HepG2 (cell line): ENCODE results near the gene GJA3. TPM values are rescaled to one million over a fixed set of nuclear protein-coding genes. Genes with fewer than 3 reads are reported as not detected.

Source experiments
- BRD4 ChIP-seq: sonication (generic); formaldehyde crosslinking; IDR thresholded peaks from 2 replicates; pipeline ENCODE4 v1.4.0; 2020; ENCODE audit warnings: missing genetic modification reagents
- FOXA1 ChIP-seq, 2 experiments: fragments of 450-650 bp in 1 of 2; sonication (generic) in 1 of 2; formaldehyde crosslinking in 1 of 2; IDR thresholded peaks; 2 replicates each; pipeline versions ENCODE4 v1.4.0 to v1.6.1; 2016 to 2020; ENCODE audit warnings: missing genetic modification reagents in 1 of 2
- GABPB1 ChIP-seq: IDR thresholded peaks from 2 replicates; pipeline ENCODE4 v1.6.1; 2016; ENCODE audit warnings: mild to moderate bottlenecking, missing genetic modification reagents, moderate library complexity, missing compliant biosample characterization
- HCFC1 ChIP-seq: fragments of 150-350 bp; IDR thresholded peaks from 2 replicates; pipeline ENCODE4 v1.6.1; 2014; ENCODE audit warnings: low read depth, low read length
- HNF4G ChIP-seq, 2 experiments: sonication (generic) in 1 of 2; formaldehyde crosslinking in 1 of 2; IDR thresholded peaks; 2 replicates each; pipeline versions ENCODE4 v1.4.0 to v1.6.1; 2011 to 2020; ENCODE audit warnings: borderline replicate concordance in 2 of 2, low read depth in 2 of 2, mild to moderate bottlenecking in 2 of 2, low read length in 1 of 2, missing genetic modification reagents in 1 of 2, moderate library complexity in 1 of 2
- KLF16 ChIP-seq, 2 experiments: sonication (generic) in 1 of 2; formaldehyde crosslinking in 1 of 2; IDR thresholded peaks; 2 replicates each; pipeline versions ENCODE4 v1.6.1 to v1.8.0; 2016 to 2023; ENCODE audit warnings: missing genetic modification reagents in 2 of 2, missing compliant biosample characterization in 1 of 2
- NBN ChIP-seq: fragments of 450-650 bp; conservative IDR thresholded peaks from 2 replicates; pipeline ENCODE4 v1.6.1; 2017
- NFRKB ChIP-seq: fragments of 450-650 bp; IDR thresholded peaks from 2 replicates; pipeline ENCODE4 v1.6.1; 2017
- SMARCE1 ChIP-seq: fragments of 450-650 bp; IDR thresholded peaks from 2 replicates; pipeline ENCODE4 v1.6.1; 2017; ENCODE audit warnings: borderline replicate concordance
- SP4 ChIP-seq: sonication (generic); formaldehyde crosslinking; IDR thresholded peaks from 2 replicates; pipeline ENCODE4 v1.8.1; 2023; ENCODE audit warnings: mild to moderate bottlenecking, missing genetic modification reagents
- STAG1 ChIP-seq: sonication (generic); formaldehyde crosslinking; IDR thresholded peaks from 2 replicates; pipeline ENCODE4 v1.4.0; 2020; ENCODE audit warnings: missing genetic modification reagents
- ZC3H4 ChIP-seq: sonication (generic); formaldehyde crosslinking; IDR thresholded peaks from 2 replicates; pipeline ENCODE4 v1.4.0; 2020; ENCODE audit warnings: missing genetic modification reagents, borderline replicate concordance
- ZNF180 ChIP-seq: sonication (generic); formaldehyde crosslinking; IDR thresholded peaks from 2 replicates; pipeline ENCODE4 v1.4.0; 2020; ENCODE audit warnings: low read depth, missing genetic modification reagents, borderline replicate concordance
- ZNF282 ChIP-seq: fragments of 450-650 bp; IDR thresholded peaks from 2 replicates; pipeline ENCODE4 v1.6.1; 2018; ENCODE audit not compliant: partially characterized antibody
- ZNF816 ChIP-seq: sonication (generic); formaldehyde crosslinking; IDR thresholded peaks from 2 replicates; pipeline ENCODE4 v1.8.0; 2022; ENCODE audit warnings: missing genetic modification reagents, mild to moderate bottlenecking, borderline replicate concordance
- ZSCAN29 ChIP-seq: sonication (generic); formaldehyde crosslinking; conservative IDR thresholded peaks from 2 replicates; pipeline ENCODE4 v1.4.0; 2020; ENCODE audit warnings: mild to moderate bottlenecking, missing genetic modification reagents
- polyA plus RNA-seq, 8 experiments: library from polyadenylated mRNA; depleted of rRNA in 3 of 8; stranded (reverse) in 7 of 8; unstranded in 1 of 8; fragments of >200 nt; fragmentation: Illumina TruSeq in 4 of 8; extraction: Trizol in 4 of 8; gene quantifications; 2 replicates each; pipeline versions ENCODE4 v1.2.1 to v1.2.3, GENCODE V29; 2011 to 2016; ENCODE audit warnings: low read depth in 4 of 8, missing spikeins in 1 of 8, mixed read lengths in 1 of 8; ENCODE audit not compliant: insufficient read depth in 1 of 8
- total RNA-seq, 5 experiments: library from RNA; depleted of rRNA; stranded (reverse); fragments of >200 nt; fragmentation: Illumina TruSeq; extraction: Trizol; gene quantifications; 2 replicates each; pipeline ENCODE4 v1.2.3, GENCODE V29; 2016; ENCODE audit warnings: low read depth in 1 of 5
- TF ChIP-seq, protein P1 (sequence below): fragments of 450-650 bp; IDR thresholded peaks from 2 replicates; pipeline ENCODE4 v1.6.1; 2016
- TF ChIP-seq, protein P2 (sequence below): sonication (generic); formaldehyde crosslinking; IDR thresholded peaks from 2 replicates; pipeline ENCODE4 v1.8.0; 2022; ENCODE audit warnings: mild to moderate bottlenecking, missing genetic modification reagents, moderate library complexity
- TF ChIP-seq, protein P3 (sequence below): sonication (generic); formaldehyde crosslinking; IDR thresholded peaks from 2 replicates; pipeline ENCODE4 v1.4.0; 2020; ENCODE audit warnings: low read depth, missing genetic modification reagents
- TF ChIP-seq, protein P4 (sequence below): IDR thresholded peaks from 2 replicates; pipeline ENCODE4 v1.6.1; 2012; ENCODE audit warnings: inconsistent platforms
- TF ChIP-seq, protein P5 (sequence below): sonication (generic); formaldehyde crosslinking; IDR thresholded peaks from 2 replicates; pipeline ENCODE4 v1.4.0; 2020; ENCODE audit warnings: mild to moderate bottlenecking, missing genetic modification reagents
- TF ChIP-seq, protein P6 (sequence below): sonication (generic); formaldehyde crosslinking; IDR thresholded peaks from 2 replicates; pipeline ENCODE4 v1.8.0; 2022; ENCODE audit warnings: missing genetic modification reagents, mild to moderate bottlenecking, moderate library complexity, borderline replicate concordance

GJA3 gene
- total and polyA plus RNA-seq, 2 of the 13 experiments (the other 11 are each of a cell fraction or from before 2014, with no cell fraction given) = 0.04 TPM

DNA sequence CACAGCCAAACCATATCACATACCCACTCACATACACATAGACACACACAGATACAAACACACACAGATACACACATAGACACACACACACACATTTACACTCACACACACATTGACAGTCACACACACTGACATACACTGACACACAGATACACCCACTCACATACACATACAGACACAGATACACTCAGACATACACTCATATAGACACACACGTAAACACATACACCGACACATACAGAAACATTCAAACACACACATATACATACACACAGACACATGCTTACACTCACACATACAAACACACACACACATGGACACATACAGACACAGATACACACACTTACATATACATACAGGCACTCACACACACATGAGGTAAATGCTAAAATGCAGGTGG is 30.2 kb downstream of the GJA3 start (continued):
- TF ChIP-seq, protein P1, sequence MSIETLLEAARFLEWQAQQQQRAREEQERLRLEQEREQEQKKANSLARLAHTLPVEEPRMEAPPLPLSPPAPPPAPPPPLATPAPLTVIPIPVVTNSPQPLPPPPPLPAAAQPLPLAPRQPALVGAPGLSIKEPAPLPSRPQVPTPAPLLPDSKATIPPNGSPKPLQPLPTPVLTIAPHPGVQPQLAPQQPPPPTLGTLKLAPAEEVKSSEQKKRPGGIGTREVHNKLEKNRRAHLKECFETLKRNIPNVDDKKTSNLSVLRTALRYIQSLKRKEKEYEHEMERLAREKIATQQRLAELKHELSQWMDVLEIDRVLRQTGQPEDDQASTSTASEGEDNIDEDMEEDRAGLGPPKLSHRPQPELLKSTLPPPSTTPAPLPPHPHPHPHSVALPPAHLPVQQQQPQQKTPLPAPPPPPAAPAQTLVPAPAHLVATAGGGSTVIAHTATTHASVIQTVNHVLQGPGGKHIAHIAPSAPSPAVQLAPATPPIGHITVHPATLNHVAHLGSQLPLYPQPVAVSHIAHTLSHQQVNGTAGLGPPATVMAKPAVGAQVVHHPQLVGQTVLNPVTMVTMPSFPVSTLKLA = peak; percentile 26; the same call in 1 of the 2 replicates
- TF ChIP-seq, protein P2, sequence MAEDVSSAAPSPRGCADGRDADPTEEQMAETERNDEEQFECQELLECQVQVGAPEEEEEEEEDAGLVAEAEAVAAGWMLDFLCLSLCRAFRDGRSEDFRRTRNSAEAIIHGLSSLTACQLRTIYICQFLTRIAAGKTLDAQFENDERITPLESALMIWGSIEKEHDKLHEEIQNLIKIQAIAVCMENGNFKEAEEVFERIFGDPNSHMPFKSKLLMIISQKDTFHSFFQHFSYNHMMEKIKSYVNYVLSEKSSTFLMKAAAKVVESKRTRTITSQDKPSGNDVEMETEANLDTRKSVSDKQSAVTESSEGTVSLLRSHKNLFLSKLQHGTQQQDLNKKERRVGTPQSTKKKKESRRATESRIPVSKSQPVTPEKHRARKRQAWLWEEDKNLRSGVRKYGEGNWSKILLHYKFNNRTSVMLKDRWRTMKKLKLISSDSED (CRISPR knock-in tag) = no peak
- no peak for TF ChIP-seq STAG1 (CRISPR knock-in tag)
- no peak for TF ChIP-seq BRD4 (CRISPR knock-in tag)
- peak; percentile 82 for TF ChIP-seq ZNF282
- 0 out of 2 replicates have a peak, but pooled peaks have one; percentile 14 for TF ChIP-seq NFRKB
- TF ChIP-seq, protein P3, sequence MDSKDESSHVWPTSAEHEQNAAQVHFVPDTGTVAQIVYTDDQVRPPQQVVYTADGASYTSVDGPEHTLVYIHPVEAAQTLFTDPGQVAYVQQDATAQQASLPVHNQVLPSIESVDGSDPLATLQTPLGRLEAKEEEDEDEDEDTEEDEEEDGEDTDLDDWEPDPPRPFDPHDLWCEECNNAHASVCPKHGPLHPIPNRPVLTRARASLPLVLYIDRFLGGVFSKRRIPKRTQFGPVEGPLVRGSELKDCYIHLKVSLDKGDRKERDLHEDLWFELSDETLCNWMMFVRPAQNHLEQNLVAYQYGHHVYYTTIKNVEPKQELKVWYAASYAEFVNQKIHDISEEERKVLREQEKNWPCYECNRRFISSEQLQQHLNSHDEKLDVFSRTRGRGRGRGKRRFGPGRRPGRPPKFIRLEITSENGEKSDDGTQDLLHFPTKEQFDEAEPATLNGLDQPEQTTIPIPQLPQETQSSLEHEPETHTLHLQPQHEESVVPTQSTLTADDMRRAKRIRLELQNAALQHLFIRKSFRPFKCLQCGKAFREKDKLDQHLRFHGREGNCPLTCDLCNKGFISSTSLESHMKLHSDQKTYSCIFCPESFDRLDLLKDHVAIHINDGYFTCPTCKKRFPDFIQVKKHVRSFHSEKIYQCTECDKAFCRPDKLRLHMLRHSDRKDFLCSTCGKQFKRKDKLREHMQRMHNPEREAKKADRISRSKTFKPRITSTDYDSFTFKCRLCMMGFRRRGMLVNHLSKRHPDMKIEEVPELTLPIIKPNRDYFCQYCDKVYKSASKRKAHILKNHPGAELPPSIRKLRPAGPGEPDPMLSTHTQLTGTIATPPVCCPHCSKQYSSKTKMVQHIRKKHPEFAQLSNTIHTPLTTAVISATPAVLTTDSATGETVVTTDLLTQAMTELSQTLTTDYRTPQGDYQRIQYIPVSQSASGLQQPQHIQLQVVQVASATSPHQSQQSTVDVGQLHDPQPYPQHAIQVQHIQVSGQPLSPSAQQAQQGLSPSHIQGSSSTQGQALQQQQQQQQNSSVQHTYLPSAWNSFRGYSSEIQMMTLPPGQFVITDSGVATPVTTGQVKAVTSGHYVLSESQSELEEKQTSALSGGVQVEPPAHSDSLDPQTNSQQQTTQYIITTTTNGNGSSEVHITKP (CRISPR knock-in tag) = no peak
- TF ChIP-seq, protein P4, sequence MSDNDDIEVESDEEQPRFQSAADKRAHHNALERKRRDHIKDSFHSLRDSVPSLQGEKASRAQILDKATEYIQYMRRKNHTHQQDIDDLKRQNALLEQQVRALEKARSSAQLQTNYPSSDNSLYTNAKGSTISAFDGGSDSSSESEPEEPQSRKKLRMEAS = no peak
- no peak for TF ChIP-seq ZNF180 (CRISPR knock-in tag)
- TF ChIP-seq KLF16 (CRISPR knock-in tag; IDR thresholded peaks at IDR 0.05) = no peak
- TF ChIP-seq SP4 = no peak
- 0 out of 2 replicates have a peak, but pooled peaks have one; percentile 30 for TF ChIP-seq FOXA1 (IDR thresholded peaks at IDR 0.05)
- no peak for TF ChIP-seq FOXA1 (CRISPR knock-in tag; IDR thresholded peaks at IDR 0.05)
- no peak for TF ChIP-seq ZNF816 (CRISPR knock-in tag)
- no peak for TF ChIP-seq ZC3H4
- no peak for TF ChIP-seq ZSCAN29 (CRISPR knock-in tag)
- no peak for TF ChIP-seq GABPB1 (CRISPR knock-in tag)
- no peak for TF ChIP-seq HCFC1
- TF ChIP-seq SMARCE1 = no peak
- TF ChIP-seq HNF4G (IDR thresholded peaks at IDR 0.05; ENCODE audit: borderline replicate concordance, low read depth, low read length) = no peak
- no peak for TF ChIP-seq HNF4G (CRISPR knock-in tag; IDR thresholded peaks at IDR 0.05; ENCODE audit: borderline replicate concordance, low read depth)
- TF ChIP-seq, protein P5, sequence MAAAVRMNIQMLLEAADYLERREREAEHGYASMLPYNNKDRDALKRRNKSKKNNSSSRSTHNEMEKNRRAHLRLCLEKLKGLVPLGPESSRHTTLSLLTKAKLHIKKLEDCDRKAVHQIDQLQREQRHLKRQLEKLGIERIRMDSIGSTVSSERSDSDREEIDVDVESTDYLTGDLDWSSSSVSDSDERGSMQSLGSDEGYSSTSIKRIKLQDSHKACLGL (CRISPR knock-in tag) = no peak
- TF ChIP-seq, protein P6, sequence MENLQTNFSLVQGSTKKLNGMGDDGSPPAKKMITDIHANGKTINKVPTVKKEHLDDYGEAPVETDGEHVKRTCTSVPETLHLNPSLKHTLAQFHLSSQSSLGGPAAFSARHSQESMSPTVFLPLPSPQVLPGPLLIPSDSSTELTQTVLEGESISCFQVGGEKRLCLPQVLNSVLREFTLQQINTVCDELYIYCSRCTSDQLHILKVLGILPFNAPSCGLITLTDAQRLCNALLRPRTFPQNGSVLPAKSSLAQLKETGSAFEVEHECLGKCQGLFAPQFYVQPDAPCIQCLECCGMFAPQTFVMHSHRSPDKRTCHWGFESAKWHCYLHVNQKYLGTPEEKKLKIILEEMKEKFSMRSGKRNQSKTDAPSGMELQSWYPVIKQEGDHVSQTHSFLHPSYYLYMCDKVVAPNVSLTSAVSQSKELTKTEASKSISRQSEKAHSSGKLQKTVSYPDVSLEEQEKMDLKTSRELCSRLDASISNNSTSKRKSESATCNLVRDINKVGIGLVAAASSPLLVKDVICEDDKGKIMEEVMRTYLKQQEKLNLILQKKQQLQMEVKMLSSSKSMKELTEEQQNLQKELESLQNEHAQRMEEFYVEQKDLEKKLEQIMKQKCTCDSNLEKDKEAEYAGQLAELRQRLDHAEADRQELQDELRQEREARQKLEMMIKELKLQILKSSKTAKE (CRISPR knock-in tag) = no peak
- 0 out of 2 replicates have a peak, but pooled peaks have one; percentile 71 for TF ChIP-seq NBN
